ENCODE results near the gene R3HDM2. TPM values are rescaled to one million over a fixed set of nuclear protein-coding genes. Genes with fewer than 3 reads are reported as not detected.

Gene R3HDM2
- total and polyA plus RNA-seq, 4 donors = 7.4 to 28.9 (median 15.1) TPM

- H3K27me3 ChIP-seq (ENCODE audit: control insufficient read depth in 4 of 4, insufficient read depth in 4 of 4, low read length in 3 of 4) = no peaks in the 10 kb centered on the region
- whole genome bisulfite sequencing = 82% methylated on average over 2 of the region's 2 CpGs
- no peak overlapping the region for H3K9ac ChIP-seq (ENCODE audit: low read depth in 1 of 2, low read length in 2 of 2)
- TF ChIP-seq JUND (IDR thresholded peaks at IDR 0.05) (no peak), RAD21 (IDR thresholded peaks at IDR 0.05) (peak in 1 of 2 donors; percentile 43), TAF1 (conservative IDR thresholded peaks at IDR 0.05) (no peak)
- H3K9me3 ChIP-seq (ENCODE audit: control insufficient read depth in 4 of 4, low read length in 3 of 4) = no peaks in the 10 kb centered on the region
- no peak overlapping the region for H3K4me3 ChIP-seq (ENCODE audit: low read depth in 1 of 3, low read length in 3 of 3)
- H3K27ac ChIP-seq (ENCODE audit: low read depth in 1 of 2, low read length in 2 of 2) = peak overlapping the region; percentile 71 to 84
- peaks cover 0 to 3% (median 0%) of the 10 kb centered on the region in 4 donors for H3K36me3 ChIP-seq (ENCODE audit: control insufficient read depth in 4 of 4, insufficient read depth in 3 of 4, low read depth in 1 of 4, low read length in 3 of 4)
- no peak for DNase-seq (ENCODE audit: low spot score)
- peaks cover 14 to 59% (median 35%) of the 10 kb centered on the region in 4 donors for H3K4me1 ChIP-seq (ENCODE audit: control insufficient read depth in 4 of 4, insufficient read depth in 4 of 4, low read length in 3 of 4)
Measured at GRCh38 chr12:57454213-57454565, 23.3 kb upstream of the R3HDM2 start.

GRCh38 chr12:57452937-57453509 lies 22.2 kb upstream of the R3HDM2 start:
- H3K4me3 ChIP-seq (ENCODE audit: low read depth in 1 of 3, low read length in 3 of 3) = no peak overlapping the region
- H3K36me3 ChIP-seq (ENCODE audit: control insufficient read depth in 4 of 4, insufficient read depth in 3 of 4, low read depth in 1 of 4, low read length in 3 of 4) = peaks cover 0 to 3% (median 0%) of the 10 kb centered on the region in 4 donors
- TF ChIP-seq GABPA (IDR thresholded peaks at IDR 0.05 in 1 of 2, conservative IDR thresholded peaks at IDR 0.05 in 1 of 2) = no peak
- no peak for TF ChIP-seq FOXA1 (IDR thresholded peaks at IDR 0.05)
- TF ChIP-seq ATF3 (IDR thresholded peaks at IDR 0.05) = no peak
- TF ChIP-seq SP1 (IDR thresholded peaks at IDR 0.05) = no peak
- no peak for TF ChIP-seq JUND (IDR thresholded peaks at IDR 0.05)
- TF ChIP-seq MAX (IDR thresholded peaks at IDR 0.05) = no peak
- peak; percentile 98 to 99 for TF ChIP-seq RAD21 (IDR thresholded peaks at IDR 0.05)
- TF ChIP-seq EGR1 (IDR thresholded peaks at IDR 0.05; ENCODE audit: low read depth in 2 of 2) = no peak
- TF ChIP-seq HNF4A (conservative IDR thresholded peaks at IDR 0.05) = peak; percentile 14 to 21
- no peak for TF ChIP-seq FOXA2 (IDR thresholded peaks at IDR 0.05)
- TF ChIP-seq YY1 (IDR thresholded peaks at IDR 0.05) = no peak
- TF ChIP-seq HNF4G (IDR thresholded peaks at IDR 0.05) = peak; percentile 2
- peak; percentile 95 for TF ChIP-seq CTCF (IDR thresholded peaks at IDR 0.05; ENCODE audit: low read depth, low read length, missing input control)
- no peak for TF ChIP-seq ZBTB33 (IDR thresholded peaks at IDR 0.05)
- no peak for TF ChIP-seq TAF1 (conservative IDR thresholded peaks at IDR 0.05)
- TF ChIP-seq RXRA (IDR thresholded peaks at IDR 0.05) = no peak
- TF ChIP-seq REST (IDR thresholded peaks at IDR 0.05) = no peak
- no peak for TF ChIP-seq NR2F2 (IDR thresholded peaks at IDR 0.05)
- peaks cover 14 to 61% (median 36%) of the 10 kb centered on the region in 4 donors for H3K4me1 ChIP-seq (ENCODE audit: control insufficient read depth in 4 of 4, insufficient read depth in 4 of 4, low read length in 3 of 4)
- DNase-seq (ENCODE audit: low spot score) = peak; percentile 80
- WGBS = 29% methylated on average over 7 of the region's 7 CpGs
- H3K27me3 ChIP-seq (ENCODE audit: control insufficient read depth in 4 of 4, insufficient read depth in 4 of 4, low read length in 3 of 4) = no peaks in the 10 kb centered on the region
- no peaks in the 10 kb centered on the region for H3K9me3 ChIP-seq (ENCODE audit: control insufficient read depth in 4 of 4, low read length in 3 of 4)
- peak overlapping the region; percentile 92 to 96 for H3K27ac ChIP-seq (ENCODE audit: low read depth in 1 of 2, low read length in 2 of 2)
- H3K9ac ChIP-seq (ENCODE audit: low read depth in 1 of 2, low read length in 2 of 2) = peak overlapping the region; percentile 24 to 35

Data from liver (tissue), 9 donors.